HepG2 (cell line): ENCODE data around the gene VAT1L.

ENCODE experiments used
- E2F5 ChIP-seq: sonication (generic); formaldehyde crosslinking; conservative IDR thresholded peaks from 2 replicates; pipeline ENCODE4 v1.4.0; 2020; ENCODE audit warnings: missing genetic modification reagents
- GABPA ChIP-seq, 2 experiments: IDR thresholded peaks; 2 replicates each; pipeline ENCODE4 v1.6.1; 2011 to 2016; ENCODE audit warnings: low read depth in 2 of 2, low read length in 1 of 2, missing biosample characterization in 1 of 2, missing genetic modification characterization in 1 of 2
- ISX ChIP-seq: sonication (generic); formaldehyde crosslinking; conservative IDR thresholded peaks from 2 replicates; pipeline ENCODE4 v1.5.0; 2020; ENCODE audit warnings: missing genetic modification reagents
- JUN ChIP-seq: sonication (generic); formaldehyde crosslinking; IDR thresholded peaks from 2 replicates; pipeline ENCODE4 v1.4.0; 2020; ENCODE audit warnings: mild to moderate bottlenecking, missing genetic modification reagents
- SRF ChIP-seq: IDR thresholded peaks from 2 replicates; pipeline ENCODE4 v1.6.1; 2011; ENCODE audit warnings: mild to moderate bottlenecking, low read depth, low read length, moderate library complexity
- SRSF1 ChIP-seq: fragments of 200-400 bp; formaldehyde crosslinking; optimal IDR thresholded peaks from 2 replicates; pipeline ENCODE3; 2017; ENCODE audit warnings: mild to moderate bottlenecking, low read depth, low read length, moderate library complexity
- ZNF670 ChIP-seq: sonication (generic); formaldehyde crosslinking; IDR thresholded peaks from 2 replicates; pipeline ENCODE4 v1.8.0; 2022; ENCODE audit warnings: mild to moderate bottlenecking, missing genetic modification reagents, borderline replicate concordance
- TF ChIP-seq, protein P1 (sequence below): sonication (generic); formaldehyde crosslinking; IDR thresholded peaks from 2 replicates; pipeline ENCODE4 v1.5.1; 2020; ENCODE audit warnings: mild to moderate bottlenecking, missing genetic modification reagents, borderline replicate concordance

GRCh38 chr16:77975942-77976341, 187.6 kb downstream of the VAT1L start:
- TF ChIP-seq GABPA (IDR thresholded peaks at IDR 0.05; ENCODE audit: low read depth, low read length) (no peak), GABPA (CRISPR knock-in tag; IDR thresholded peaks at IDR 0.05; ENCODE audit: low read depth) (no peak), SRSF1 (no peak), E2F5 (CRISPR knock-in tag) (no peak), ZNF670 (no peak), SRF (no peak), ISX (no peak), JUN (CRISPR knock-in tag) (no peak)
- TF ChIP-seq, protein P1, sequence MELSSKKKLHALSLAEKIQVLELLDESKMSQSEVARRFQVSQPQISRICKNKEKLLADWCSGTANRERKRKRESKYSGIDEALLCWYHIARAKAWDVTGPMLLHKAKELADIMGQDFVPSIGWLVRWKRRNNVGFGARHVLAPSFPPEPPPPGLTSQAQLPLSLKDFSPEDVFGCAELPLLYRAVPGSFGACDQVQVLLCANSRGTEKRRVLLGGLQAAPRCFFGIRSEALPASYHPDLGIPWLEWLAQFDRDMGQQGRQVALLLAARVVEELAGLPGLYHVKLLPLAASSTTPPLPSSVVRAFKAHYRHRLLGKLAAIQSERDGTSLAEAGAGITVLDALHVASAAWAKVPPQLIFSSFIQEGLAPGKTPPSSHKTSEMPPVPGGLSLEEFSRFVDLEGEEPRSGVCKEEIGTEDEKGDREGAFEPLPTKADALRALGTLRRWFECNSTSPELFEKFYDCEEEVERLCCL: no peak
